ENCODE measurements around the gene VPS16. TPM values are rescaled to one million over a fixed set of nuclear protein-coding genes. Genes with fewer than 3 reads are reported as not detected.

Gene VPS16
- total and polyA plus RNA-seq, 2 of the 13 experiments (the other 11 are each of a cell fraction or from before 2014, with no cell fraction given), result 34.2 to 35.4 TPM

DNA sequence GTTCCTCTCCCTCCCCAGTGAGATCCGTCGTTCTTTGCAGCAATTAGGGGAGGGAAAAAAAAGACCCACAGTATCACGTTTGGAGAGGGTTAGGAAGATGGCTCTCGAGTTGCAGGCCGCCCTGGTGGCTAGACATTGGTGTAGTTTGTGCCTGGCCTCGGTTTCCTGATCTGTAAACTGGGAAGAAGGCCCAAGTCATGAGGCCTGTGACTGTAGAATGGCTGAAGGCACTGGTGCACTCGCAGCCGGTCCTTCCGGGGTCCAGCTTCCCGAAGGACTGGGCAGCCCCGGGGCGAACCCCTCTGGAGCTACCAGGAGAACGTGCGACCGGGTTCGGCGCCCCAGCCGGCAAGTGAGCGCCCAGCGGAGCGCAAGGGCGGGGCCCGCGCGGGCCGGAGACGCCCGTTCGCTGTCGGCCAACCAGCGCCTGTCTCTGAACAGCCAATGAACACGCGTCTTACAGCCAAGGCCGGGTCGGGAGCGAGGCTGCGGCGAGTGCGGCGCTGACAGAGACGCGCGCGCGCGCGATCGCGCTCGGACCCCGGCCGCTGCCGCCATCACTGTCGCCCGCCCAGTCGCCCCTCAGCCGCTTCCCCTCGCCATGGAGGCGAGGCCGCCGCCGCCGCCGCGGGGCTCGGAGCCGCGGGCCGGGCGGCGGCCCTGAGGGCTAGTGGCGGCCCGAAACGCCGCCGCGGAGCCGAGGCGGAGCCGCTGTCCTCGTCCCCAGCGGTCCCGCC is 32.6 kb downstream of the VPS16 start, which contains the start of gene PTPRA (continued):
- TF ChIP-seq ZNF18 (CRISPR knock-in tag; IDR thresholded peaks at IDR 0.05; ENCODE audit: insufficient replicate concordance) (peak; percentile 80), CREM (IDR thresholded peaks at IDR 0.05) (no peak), CREM (CRISPR knock-in tag; IDR thresholded peaks at IDR 0.05) (no peak), MAFK (conservative IDR thresholded peaks at IDR 0.05 in 1 of 2, IDR thresholded peaks at IDR 0.05 in 1 of 2; ENCODE audit: low read length in 2 of 2) (no peak), ZNF543 (CRISPR knock-in tag; IDR thresholded peaks at IDR 0.05) (peak; percentile 85; the same call in 1 of the 2 replicates), ZNF597 (CRISPR knock-in tag; IDR thresholded peaks at IDR 0.05) (no peak), ZNF343 (CRISPR knock-in tag; IDR thresholded peaks at IDR 0.05) (no peak), NCOR1 (IDR thresholded peaks at IDR 0.05; ENCODE audit: borderline replicate concordance, low read length) (peak; percentile 34; the same call in 1 of the 2 replicates), TAF1 (CRISPR knock-in tag; IDR thresholded peaks at IDR 0.05) (peak; percentile 92), SOX13 (IDR thresholded peaks at IDR 0.05) (peak; percentile 64; the same call in 1 of the 2 replicates), SOX13 (CRISPR knock-in tag; conservative IDR thresholded peaks at IDR 0.05 in 1 of 2, IDR thresholded peaks at IDR 0.05 in 1 of 2) (peak in 1 of 2 experiments; percentile 50; a peak in 2 of 4 replicates), NONO (IDR thresholded peaks at IDR 0.05) (no peak), NONO (CRISPR knock-in tag; conservative IDR thresholded peaks at IDR 0.05) (peak; percentile 90), ZNF619 (CRISPR knock-in tag; IDR thresholded peaks at IDR 0.05) (peak; percentile 100), RFXAP (CRISPR knock-in tag; IDR thresholded peaks at IDR 0.05; ENCODE audit: borderline replicate concordance) (peak; percentile 37; the same call in 1 of the 2 replicates), GLI4 (CRISPR knock-in tag; IDR thresholded peaks at IDR 0.05; ENCODE audit: borderline replicate concordance) (peak; percentile 70), TOE1 (CRISPR knock-in tag; IDR thresholded peaks at IDR 0.05) (no peak), ZBTB14 (CRISPR knock-in tag; IDR thresholded peaks at IDR 0.05) (peak; percentile 98), SKI (IDR thresholded peaks at IDR 0.05; ENCODE audit: partially characterized antibody) (peak; percentile 52), KLF15 (CRISPR knock-in tag; IDR thresholded peaks at IDR 0.05; ENCODE audit: borderline replicate concordance) (no peak), ZNF773 (CRISPR knock-in tag; IDR thresholded peaks at IDR 0.05; ENCODE audit: borderline replicate concordance) (no peak; the same call in 1 of the 2 replicates)
- TF ChIP-seq, protein P1, sequence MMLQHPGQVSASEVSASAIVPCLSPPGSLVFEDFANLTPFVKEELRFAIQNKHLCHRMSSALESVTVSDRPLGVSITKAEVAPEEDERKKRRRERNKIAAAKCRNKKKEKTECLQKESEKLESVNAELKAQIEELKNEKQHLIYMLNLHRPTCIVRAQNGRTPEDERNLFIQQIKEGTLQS (CRISPR knock-in tag; IDR thresholded peaks at IDR 0.05), result peak; percentile 70

Measured in HepG2 (cell line).